HUES64 (cell line): ENCODE results near the gene CC2D1A.
"Not testable (repeated sequence)": the region's sequence is repeated elsewhere in the genome, so short reads cannot be mapped to it uniquely, and the experiment has no call there.

ENCODE experiments used
- H3K27ac ChIP-seq: 2 replicates; pipeline ENCODE4 v1.7.0; 2013; ENCODE audit warnings: low read depth, low read length, inconsistent platforms
- H3K27me3 ChIP-seq: 2 replicates; pipeline ENCODE4 v1.6.1; 2013; ENCODE audit warnings: mild to moderate bottlenecking, low read length; ENCODE audit not compliant: insufficient read depth
- H3K36me3 ChIP-seq: 2 replicates; pipeline ENCODE4 v1.6.1; 2013; ENCODE audit warnings: mild to moderate bottlenecking, low read length; ENCODE audit not compliant: insufficient read depth
- H3K4me1 ChIP-seq: 2 replicates; pipeline ENCODE4 v1.6.1; 2013; ENCODE audit warnings: mild to moderate bottlenecking, low read length, moderate library complexity; ENCODE audit not compliant: insufficient read depth
- H3K4me3 ChIP-seq: 2 replicates; pipeline ENCODE4 v1.5.1; 2013; ENCODE audit warnings: mild to moderate bottlenecking, low read length, moderate library complexity
- H3K9ac ChIP-seq: 2 replicates; pipeline ENCODE4 v1.6.1; 2013; ENCODE audit warnings: mild to moderate bottlenecking, low read depth, low read length
- H3K9me3 ChIP-seq: 2 replicates; pipeline ENCODE4 v1.6.1; 2013; ENCODE audit warnings: low read depth, low read length; ENCODE audit not compliant: insufficient read depth
- WGBS: fragments of 150-250, 120-280 bp; methylation state at CpG from one replicate; pipeline ENCODE4 v1.1.7; 2013; ENCODE audit warnings: missing lambda C conversion rate; 5-methylcytosine and 5-hydroxymethylcytosine counted together

CC2D1A gene

GRCh38 chr19:13965926-13966683 lies 60.1 kb downstream of the CC2D1A start:
- Histone ChIP-seq H3K27ac (no peak overlapping the region), H3K27me3 (no peaks in the 10 kb centered on the region; the same call in 1 of the 2 replicates), H3K9ac (no peak overlapping the region), H3K4me1 (no peaks in the 10 kb centered on the region), H3K4me3 (no peak overlapping the region), H3K36me3 (peaks cover 52% of the 10 kb centered on the region), H3K9me3 (no peaks in the 10 kb centered on the region)
- 93% methylated on average over 20 of the region's 20 CpGs for WGBS

- no peaks in the 10 kb centered on the region for H3K9me3 ChIP-seq
- H3K4me3 ChIP-seq: no peak overlapping the region
- no peaks in the 10 kb centered on the region; the same call in 1 of the 2 replicates for H3K27me3 ChIP-seq
- H3K36me3 ChIP-seq: peaks cover 49% of the 10 kb centered on the region
- H3K27ac ChIP-seq: no peak overlapping the region
- no peaks in the 10 kb centered on the region for H3K4me1 ChIP-seq
- H3K9ac ChIP-seq: no peak overlapping the region
- 94% methylated on average over 14 of the region's 14 CpGs for WGBS
Measured at GRCh38 chr19:13966684-13967128, 60.7 kb downstream of the CC2D1A start.

GRCh38 chr19:13967206-13967605 lies 61.2 kb downstream of the CC2D1A start:
- peaks cover 50% of the 10 kb centered on the region for H3K36me3 ChIP-seq

GRCh38 chr19:13968383-13968935 lies 62.5 kb downstream of the CC2D1A start:
- Histone ChIP-seq H3K4me1 (no peaks in the 10 kb centered on the region), H3K9me3 (no peaks in the 10 kb centered on the region), H3K27me3 (no peaks in the 10 kb centered on the region; the same call in 1 of the 2 replicates), H3K27ac (no peak overlapping the region), H3K36me3 (peaks cover 56% of the 10 kb centered on the region), H3K4me3 (no peak overlapping the region), H3K9ac (no peak overlapping the region)
- WGBS: 95% methylated on average over 22 of the region's 22 CpGs

More at GRCh38 chr19:13967206-13967605, 61.2 kb downstream of the CC2D1A start:
- H3K9me3 ChIP-seq, H3K27me3 ChIP-seq, H3K9ac ChIP-seq, H3K4me3 ChIP-seq, H3K4me1 ChIP-seq, H3K27ac ChIP-seq: not testable (repeated sequence)
- WGBS: 94% methylated on average over 8 of the region's 8 CpGs

GRCh38 chr19:13968999-13969398 lies 63.0 kb downstream of the CC2D1A start:
- no peaks in the 10 kb centered on the region for H3K4me1 ChIP-seq
- no peak overlapping the region for H3K27ac ChIP-seq
- no peak overlapping the region for H3K9ac ChIP-seq
- no peak overlapping the region for H3K4me3 ChIP-seq
- no peaks in the 10 kb centered on the region for H3K9me3 ChIP-seq
- 94% methylated on average over 18 of the region's 18 CpGs for WGBS
- peaks cover 56% of the 10 kb centered on the region for H3K36me3 ChIP-seq
- no peaks in the 10 kb centered on the region for H3K27me3 ChIP-seq

- no peak overlapping the region for H3K4me3 ChIP-seq
- no peak overlapping the region for H3K27ac ChIP-seq
- H3K4me1 ChIP-seq: peaks cover 4% of the 10 kb centered on the region; the same call in 1 of the 2 replicates
- 91% methylated on average over 18 of the region's 18 CpGs for WGBS
- no peaks in the 10 kb centered on the region for H3K27me3 ChIP-seq
- peaks cover 53% of the 10 kb centered on the region for H3K36me3 ChIP-seq
- no peaks in the 10 kb centered on the region for H3K9me3 ChIP-seq
- no peak overlapping the region for H3K9ac ChIP-seq
Measured at GRCh38 chr19:13969897-13970296, 63.9 kb downstream of the CC2D1A start.

GRCh38 chr19:13971868-13972267 lies 65.9 kb downstream of the CC2D1A start:
- H3K27ac ChIP-seq, H3K4me1 ChIP-seq, H3K27me3 ChIP-seq, H3K9me3 ChIP-seq, H3K9ac ChIP-seq, H3K4me3 ChIP-seq: not testable (repeated sequence)
- H3K36me3 ChIP-seq: peaks cover 49% of the 10 kb centered on the region
- 96% methylated on average over 15 of the region's 15 CpGs for WGBS

- Histone ChIP-seq H3K36me3 (peaks cover 42% of the 10 kb centered on the region), H3K4me3 (no peak overlapping the region), H3K27ac (no peak overlapping the region), H3K9ac (no peak overlapping the region), H3K9me3 (no peaks in the 10 kb centered on the region), H3K4me1 (peaks cover 4% of the 10 kb centered on the region; the same call in 1 of the 2 replicates), H3K27me3 (no peaks in the 10 kb centered on the region)
- WGBS: 95% methylated on average over 37 of the region's 37 CpGs
Measured at GRCh38 chr19:13972368-13973155, 66.6 kb downstream of the CC2D1A start.

GRCh38 chr19:13973479-13973878 lies 67.5 kb downstream of the CC2D1A start:
- H3K27me3 ChIP-seq, H3K27ac ChIP-seq, H3K9ac ChIP-seq, H3K4me1 ChIP-seq, H3K4me3 ChIP-seq, H3K9me3 ChIP-seq: not testable (repeated sequence)
- WGBS: 94% methylated on average over 3 of the region's 3 CpGs
- H3K36me3 ChIP-seq: peaks cover 33% of the 10 kb centered on the region

GRCh38 chr19:13974073-13974472 lies 68.1 kb downstream of the CC2D1A start:
- no peaks in the 10 kb centered on the region for H3K27me3 ChIP-seq
- peaks cover 10% of the 10 kb centered on the region; the same call in 1 of the 2 replicates for H3K4me1 ChIP-seq
- peak overlapping the region; percentile 50; the same call in 1 of the 2 replicates for H3K27ac ChIP-seq
- no peaks in the 10 kb centered on the region for H3K9me3 ChIP-seq
- peaks cover 30% of the 10 kb centered on the region for H3K36me3 ChIP-seq
- no peak overlapping the region for H3K4me3 ChIP-seq
- no peak overlapping the region for H3K9ac ChIP-seq
- WGBS: 47% methylated on average over 12 of the region's 12 CpGs

GRCh38 chr19:13975870-13976269 lies 69.9 kb downstream of the CC2D1A start:
- no peaks in the 10 kb centered on the region for H3K27me3 ChIP-seq
- no peak overlapping the region for H3K4me3 ChIP-seq
- 95% methylated on average over 11 of the region's 11 CpGs for WGBS
- H3K27ac ChIP-seq: no peak overlapping the region
- H3K4me1 ChIP-seq: peaks cover 15% of the 10 kb centered on the region; the same call in 1 of the 2 replicates
- H3K9me3 ChIP-seq: no peaks in the 10 kb centered on the region
- peaks cover 20% of the 10 kb centered on the region; the same call in 1 of the 2 replicates for H3K36me3 ChIP-seq
- no peak overlapping the region for H3K9ac ChIP-seq
